DOHH2 (cell line): ENCODE data around the gene CDH4.

ENCODE experiments used
- CTCF ChIP-seq: fragments of 200-600 bp; sonication (generic); IDR thresholded peaks from one replicate; pipeline ENCODE4 v1.5.1; 2014; ENCODE audit warnings: antibody characterized with exemption, mild to moderate bottlenecking, low read depth, low read length; ENCODE audit not compliant: poor library complexity, severe bottlenecking
- EZH2phosphoT487 ChIP-seq: fragments of 200-600 bp; sonication (generic); IDR thresholded peaks from 2 replicates; pipeline ENCODE4 v1.6.1; 2017; ENCODE audit warnings: borderline replicate concordance, mild to moderate bottlenecking, antibody characterized with exemption, low read length, moderate library complexity, mixed read lengths

- no peak for TF ChIP-seq CTCF
- TF ChIP-seq EZH2phosphoT487: no peak
These were observed 587.3 kb downstream of the CDH4 start for GRCh38 chr20:61839223-61839911.
